ELR (cell line): ENCODE data around the gene SENP8.
"Not testable (repeated sequence)": the region's sequence is repeated elsewhere in the genome, so short reads cannot be mapped to it uniquely, and the experiment has no call there.

Source experiments
- DNase-seq: peaks from one replicate; pipeline ENCODE4 v3.0.0-alpha.2; 2015; ENCODE audit warnings: low read depth

SENP8 gene

GRCh38 chr15:72118017-72118978, at the start of gene SENP8, which contains the start of gene MYO9A:
TSS of gene SENP8 (plus strand) at chr15:72118403. CDS start at chr15:72139624, 21,221 bp downstream.
TSS of gene MYO9A (minus strand) at chr15:72118150. CDS start at chr15:72046563, 71,587 bp downstream.
- peak; percentile 98 for DNase-seq

GRCh38 chr15:72068856-72069255, 49.3 kb upstream of the SENP8 start:
- no peak for DNase-seq

GRCh38 chr15:72070817-72071447, 47.3 kb upstream of the SENP8 start:
- no peak for DNase-seq

- not testable (repeated sequence) for DNase-seq
Observed at GRCh38 chr15:72071448-72071825, 46.8 kb upstream of the SENP8 start.

- no peak for DNase-seq
Observed at GRCh38 chr15:72074335-72075060, 43.7 kb upstream of the SENP8 start.

GRCh38 chr15:72077950-72078349, 40.3 kb upstream of the SENP8 start:
- DNase-seq, result no peak

GRCh38 chr15:72078887-72079286, 39.3 kb upstream of the SENP8 start:
- no peak for DNase-seq

GRCh38 chr15:72082176-72082575, 36.0 kb upstream of the SENP8 start:
- DNase-seq, result no peak

GRCh38 chr15:72086010-72086697, 32.0 kb upstream of the SENP8 start:
- no peak for DNase-seq

- DNase-seq, result no peak
Observed at GRCh38 chr15:72086920-72087648, 31.1 kb upstream of the SENP8 start.

- DNase-seq, result no peak
Observed at GRCh38 chr15:72092006-72092405, 26.2 kb upstream of the SENP8 start.

- no peak for DNase-seq
Observed at GRCh38 chr15:72092691-72093090, 25.5 kb upstream of the SENP8 start.

GRCh38 chr15:72096796-72097195, 21.4 kb upstream of the SENP8 start:
- no peak for DNase-seq

- DNase-seq, result no peak
Observed at GRCh38 chr15:72098040-72098439, 20.2 kb upstream of the SENP8 start.

- DNase-seq, result no peak
Observed at GRCh38 chr15:72099155-72099554, 19.0 kb upstream of the SENP8 start.

GRCh38 chr15:72100551-72100950, 17.7 kb upstream of the SENP8 start:
- not testable (repeated sequence) for DNase-seq

GRCh38 chr15:72105111-72105510, 13.1 kb upstream of the SENP8 start:
- DNase-seq, result no peak

GRCh38 chr15:72106068-72106467, 12.1 kb upstream of the SENP8 start:
- no peak for DNase-seq

- peak; percentile 16 for DNase-seq
Observed at GRCh38 chr15:72110355-72110754, 7.8 kb upstream of the SENP8 start.

- no peak for DNase-seq
Observed at GRCh38 chr15:72112116-72112515, 6.1 kb upstream of the SENP8 start.

- no peak for DNase-seq
Observed at GRCh38 chr15:72112805-72113204, 5.4 kb upstream of the SENP8 start.
